Nephron progenitor cell (in vitro differentiated cells): ENCODE results near the gene WWOX.

Experiments used
- DNase-seq: peaks from one replicate; pipeline ENCODE4 v3.0.0; 2021
- H3K27ac Mint-ChIP-seq: 2 replicates; pipeline ENCODE4 v1.8.0; 2021; ENCODE audit warnings: mild to moderate bottlenecking, moderate library complexity, mixed read lengths
- H3K27me3 Mint-ChIP-seq: 2 replicates; pipeline ENCODE4 v1.8.0; 2021; ENCODE audit warnings: mild to moderate bottlenecking, low read depth, mixed read lengths; ENCODE audit not compliant: poor library complexity
- H3K36me3 Mint-ChIP-seq: 2 replicates; pipeline ENCODE4 v1.8.0; 2021; ENCODE audit warnings: low read depth, mixed read lengths
- H3K4me1 Mint-ChIP-seq: 2 replicates; pipeline ENCODE4 v1.8.0; 2021; ENCODE audit warnings: mixed read lengths
- H3K4me3 Mint-ChIP-seq: 2 replicates; pipeline ENCODE4 v1.8.0; 2021; ENCODE audit warnings: mild to moderate bottlenecking, moderate library complexity, mixed read lengths
- H3K9me3 Mint-ChIP-seq: 2 replicates; pipeline ENCODE4 v1.8.0; 2021; ENCODE audit warnings: mild to moderate bottlenecking, moderate library complexity, mixed read lengths
- CTCF ChIP-seq: fragments of 200-600 bp; sonication (generic); IDR thresholded peaks from 2 replicates; pipeline ENCODE4 v1.5.0; 2021; ENCODE audit warnings: antibody characterized with exemption

Gene WWOX

DNA sequence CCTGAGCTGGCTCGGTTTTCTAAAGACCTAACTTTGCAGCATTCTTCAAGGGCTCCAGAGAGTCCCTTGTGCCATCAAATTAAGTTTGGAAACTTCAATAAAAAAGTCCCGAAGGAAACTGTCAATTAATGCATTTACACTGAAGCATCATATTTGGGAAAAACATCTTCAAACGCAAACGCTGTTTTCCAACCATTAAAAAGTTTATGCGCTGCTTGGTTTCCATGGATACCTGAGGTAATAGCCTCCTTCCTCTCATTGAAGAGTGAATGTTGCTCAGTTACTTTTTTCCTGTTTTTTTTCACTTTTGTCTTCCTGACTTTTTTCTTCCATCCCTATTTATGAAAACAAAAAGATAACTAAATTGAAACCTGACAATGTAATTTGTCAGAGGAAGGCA is 1102.0 kb downstream of the WWOX start:
- no peaks in the 10 kb centered on the region for H3K9me3 Mint-ChIP-seq
- no peak for TF ChIP-seq CTCF
- H3K4me3 Mint-ChIP-seq: no peak overlapping the region
- DNase-seq: no peak
- no peak overlapping the region for H3K27ac Mint-ChIP-seq
- H3K36me3 Mint-ChIP-seq: no peaks in the 10 kb centered on the region
- H3K4me1 Mint-ChIP-seq: peaks cover 37% of the 10 kb centered on the region
- peaks cover 10% of the 10 kb centered on the region for H3K27me3 Mint-ChIP-seq

DNA sequence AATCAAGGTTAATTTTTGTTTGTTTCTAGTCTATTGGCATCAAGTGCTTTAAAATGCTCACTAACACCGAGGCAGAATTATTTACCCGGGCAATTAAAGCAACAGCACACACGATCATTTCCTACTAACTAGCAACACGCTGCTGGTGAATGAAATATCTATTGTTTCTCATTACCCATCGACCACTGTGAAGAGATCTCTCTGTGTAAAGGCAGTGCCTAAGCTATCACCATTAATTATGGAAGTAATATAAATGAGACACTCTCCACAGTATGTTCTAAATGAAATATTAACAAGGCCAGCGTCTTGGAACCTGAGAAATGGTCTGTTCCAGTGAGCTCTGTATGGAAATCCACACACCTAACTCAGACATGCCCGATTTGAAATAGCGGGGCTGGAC is 1103.5 kb downstream of the WWOX start:
- H3K4me1 Mint-ChIP-seq: peaks cover 52% of the 10 kb centered on the region
- TF ChIP-seq CTCF: no peak
- no peaks in the 10 kb centered on the region for H3K9me3 Mint-ChIP-seq
- no peaks in the 10 kb centered on the region for H3K36me3 Mint-ChIP-seq
- DNase-seq: no peak
- no peak overlapping the region for H3K27ac Mint-ChIP-seq
- no peak overlapping the region for H3K4me3 Mint-ChIP-seq
- peaks cover 10% of the 10 kb centered on the region for H3K27me3 Mint-ChIP-seq

GRCh38 chr16:79204486-79204885 is 1105.0 kb downstream of the WWOX start:
- Mint-ChIP-seq H3K27me3 (peaks cover 10% of the 10 kb centered on the region), H3K36me3 (no peaks in the 10 kb centered on the region), H3K4me1 (peaks cover 54% of the 10 kb centered on the region), H3K9me3 (no peaks in the 10 kb centered on the region), H3K4me3 (no peak overlapping the region), H3K27ac (no peak overlapping the region)
- TF ChIP-seq CTCF: no peak
- no peak for DNase-seq

DNA sequence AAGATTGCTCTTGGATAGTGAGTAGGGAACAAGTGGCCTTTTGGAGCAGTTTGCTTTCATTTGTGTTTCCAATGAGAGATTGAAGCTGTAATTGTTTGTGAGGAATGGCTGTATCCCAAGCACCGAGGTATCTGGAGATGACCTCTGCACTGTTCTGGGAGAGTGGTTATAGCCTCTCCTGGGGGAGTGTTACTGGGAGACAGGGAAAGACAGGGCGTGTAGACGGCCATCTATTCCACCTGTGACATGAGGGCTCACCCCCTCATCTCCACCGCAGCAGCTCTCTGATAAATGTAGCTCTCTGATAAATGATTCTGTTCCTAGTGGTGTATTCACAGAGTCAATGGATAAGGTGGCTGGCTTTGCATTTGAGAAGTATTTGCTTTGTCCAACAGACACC is 1107.4 kb downstream of the WWOX start:
- H3K4me3 Mint-ChIP-seq: no peak overlapping the region
- H3K9me3 Mint-ChIP-seq: no peaks in the 10 kb centered on the region
- TF ChIP-seq CTCF: no peak
- H3K36me3 Mint-ChIP-seq: no peaks in the 10 kb centered on the region
- peaks cover 14% of the 10 kb centered on the region for H3K27me3 Mint-ChIP-seq
- no peak overlapping the region for H3K27ac Mint-ChIP-seq
- peaks cover 61% of the 10 kb centered on the region for H3K4me1 Mint-ChIP-seq
- DNase-seq: no peak

DNA sequence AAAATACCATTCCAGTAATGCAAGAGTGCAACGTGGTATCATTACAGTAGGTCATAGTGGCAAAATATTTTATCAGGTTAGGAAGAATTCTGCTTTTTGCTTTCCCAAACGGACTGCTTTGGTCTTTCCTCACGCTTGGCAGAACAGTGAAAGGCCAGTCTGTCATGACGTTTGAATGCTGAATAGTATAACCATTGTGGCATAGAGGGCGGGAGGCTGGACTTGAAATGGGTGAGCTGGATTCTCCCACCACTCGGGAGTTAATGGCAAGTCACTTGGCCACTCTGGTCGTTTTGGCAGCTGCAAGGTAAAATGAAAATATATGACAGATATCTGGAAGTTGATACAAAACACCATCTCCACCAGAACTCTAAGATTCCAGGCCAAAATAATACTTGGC is 1109.9 kb downstream of the WWOX start:
- TF ChIP-seq CTCF: no peak
- H3K9me3 Mint-ChIP-seq: peaks cover 5% of the 10 kb centered on the region
- no peak overlapping the region for H3K4me3 Mint-ChIP-seq
- peaks cover 5% of the 10 kb centered on the region for H3K36me3 Mint-ChIP-seq
- H3K27ac Mint-ChIP-seq: no peak overlapping the region
- DNase-seq: no peak
- H3K4me1 Mint-ChIP-seq: peaks cover 68% of the 10 kb centered on the region
- peaks cover 12% of the 10 kb centered on the region for H3K27me3 Mint-ChIP-seq

DNA sequence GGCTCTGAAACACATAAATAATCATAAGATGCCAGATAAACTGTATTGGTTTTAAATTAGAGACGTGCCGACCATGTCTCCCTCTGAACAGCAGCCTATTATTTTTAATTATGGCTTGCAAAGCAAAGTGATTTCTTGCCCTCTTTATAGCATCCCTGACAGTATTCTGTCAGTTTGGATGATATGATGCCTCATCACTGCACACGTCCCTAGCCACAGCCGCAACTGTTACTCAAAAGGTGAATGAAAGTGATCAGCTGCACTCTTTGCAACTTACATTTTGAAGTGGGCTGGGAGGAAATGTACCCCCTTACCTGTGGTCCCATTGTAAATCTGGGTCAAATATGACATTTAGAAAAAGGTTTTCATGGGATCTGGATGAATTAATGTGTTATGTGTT is 1111.2 kb downstream of the WWOX start:
- Mint-ChIP-seq H3K4me1 (peaks cover 58% of the 10 kb centered on the region), H3K27me3 (peaks cover 9% of the 10 kb centered on the region), H3K4me3 (no peak overlapping the region), H3K27ac (no peak overlapping the region), H3K36me3 (peaks cover 5% of the 10 kb centered on the region), H3K9me3 (peaks cover 5% of the 10 kb centered on the region)
- no peak for DNase-seq
- TF ChIP-seq CTCF: no peak
